Kidney glomerular epithelial cell (primary cell): Measurements from ENCODE around the gene KIF14.
"Not testable (repeated sequence)": the region's sequence is repeated elsewhere in the genome, so short reads cannot be mapped to it uniquely, and the experiment has no call there.

Source experiments
- DNase-seq: peaks from one replicate; lab custom pipeline; 2025; lab: John Stamatoyannopoulos, UW

The KIF14 gene

DNA sequence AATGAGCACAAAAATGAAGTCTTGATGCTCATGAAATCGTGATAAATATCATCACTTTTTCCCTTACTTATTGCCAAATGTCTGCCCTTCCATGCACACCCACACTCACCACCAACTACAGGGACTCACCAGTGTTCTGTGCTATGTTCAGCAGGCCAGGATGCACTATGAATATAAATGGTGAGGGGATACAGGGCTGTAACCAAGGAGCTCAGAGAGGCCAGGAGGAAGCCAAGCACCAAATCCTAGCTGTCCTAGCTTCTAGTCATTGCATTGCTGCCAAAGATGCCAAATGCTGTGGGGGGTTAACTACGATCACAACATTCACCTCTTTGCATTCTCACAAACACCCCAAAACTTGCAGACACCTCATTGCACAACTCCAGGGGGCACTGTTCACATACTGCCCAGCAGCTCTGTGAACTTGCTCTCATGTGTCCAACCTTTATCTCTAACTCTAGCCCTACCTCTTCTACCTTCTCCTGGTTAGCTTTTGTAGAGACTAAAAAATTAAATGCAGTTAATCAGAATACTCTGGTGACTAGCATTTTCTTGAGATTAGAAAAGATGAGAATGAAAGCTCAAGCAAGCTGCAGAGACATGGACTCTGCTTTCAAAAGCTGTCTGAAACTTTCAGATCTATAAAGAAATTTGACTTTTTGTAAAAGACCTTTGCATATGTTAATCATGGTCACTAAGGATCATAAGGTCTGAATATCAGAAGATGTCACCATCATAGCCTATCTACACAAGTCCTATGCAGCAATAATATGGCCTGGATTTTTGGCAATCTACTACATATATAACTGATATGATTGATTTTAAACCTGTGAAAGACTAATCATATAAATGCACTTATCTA lies 13.9 kb upstream of the KIF14 start:
- DNase-seq, result no peak

DNA sequence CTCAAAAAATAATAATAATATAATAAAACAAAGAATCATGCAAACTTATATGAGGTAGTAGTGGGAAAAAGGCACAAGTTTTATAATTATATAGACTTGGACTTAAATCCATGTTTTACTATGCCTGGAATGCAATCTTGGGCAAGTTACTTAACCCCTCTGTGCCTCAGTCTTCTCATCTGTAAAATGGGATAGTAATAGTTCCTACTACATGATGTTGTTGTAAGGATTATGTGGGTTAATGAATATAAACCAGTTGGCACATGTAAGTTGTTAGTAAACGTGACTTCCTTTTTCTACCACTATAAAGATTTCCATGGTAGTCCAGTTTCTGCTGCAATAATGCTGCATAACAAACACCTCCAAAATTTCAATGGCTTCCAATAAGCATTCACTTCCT lies 10.8 kb upstream of the KIF14 start:
- no peak for DNase-seq

DNA sequence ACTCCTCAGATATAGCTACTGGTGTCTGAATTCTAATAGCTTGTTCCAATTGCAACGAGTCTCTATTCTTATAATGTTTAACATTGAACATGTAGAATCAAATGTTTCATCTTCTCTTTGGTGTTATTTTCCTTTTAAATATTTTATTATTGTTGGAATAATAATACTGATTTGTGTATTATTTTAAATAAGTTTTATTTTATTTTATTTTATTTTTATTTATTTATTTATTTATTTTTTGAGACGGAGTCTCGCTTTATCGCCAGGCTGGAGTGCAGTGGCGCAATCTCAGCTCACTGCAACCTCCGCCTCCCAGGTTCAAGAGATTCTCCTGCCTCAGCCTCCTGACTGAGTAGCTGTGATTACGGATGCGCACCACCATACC lies 10.0 kb upstream of the KIF14 start:
- not testable (repeated sequence) for DNase-seq

DNA sequence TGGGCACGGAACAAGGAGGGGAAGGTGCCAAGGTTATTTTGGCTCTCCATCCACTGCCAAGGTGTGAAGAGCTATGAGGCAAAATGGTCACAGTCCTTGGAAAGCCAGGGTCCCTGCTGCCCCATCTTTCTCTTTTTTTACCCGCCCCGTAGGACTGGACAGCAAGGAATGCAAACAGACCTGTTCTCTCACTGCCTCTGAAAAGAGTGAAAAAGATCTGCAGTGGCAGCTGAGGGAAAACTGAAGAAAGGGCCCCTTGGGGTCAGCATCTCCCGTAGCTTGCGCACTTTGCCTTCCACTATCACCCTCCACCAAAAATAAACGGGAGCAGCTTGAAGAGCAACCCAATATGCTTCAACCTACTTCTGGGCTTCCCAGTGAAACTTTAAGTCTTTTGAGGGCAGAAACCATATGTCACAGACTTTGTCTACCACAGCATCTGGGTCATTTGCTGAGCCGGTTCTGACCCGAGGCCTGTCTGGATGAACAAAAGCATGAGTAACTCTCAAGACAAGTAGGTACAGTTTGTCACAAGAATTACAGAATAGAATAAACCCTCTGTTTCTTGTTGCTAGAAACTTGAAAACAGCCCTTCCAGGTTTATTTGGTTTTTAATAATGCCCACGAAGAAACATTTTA lies 9.4 kb upstream of the KIF14 start:
- DNase-seq, result no peak

DNA sequence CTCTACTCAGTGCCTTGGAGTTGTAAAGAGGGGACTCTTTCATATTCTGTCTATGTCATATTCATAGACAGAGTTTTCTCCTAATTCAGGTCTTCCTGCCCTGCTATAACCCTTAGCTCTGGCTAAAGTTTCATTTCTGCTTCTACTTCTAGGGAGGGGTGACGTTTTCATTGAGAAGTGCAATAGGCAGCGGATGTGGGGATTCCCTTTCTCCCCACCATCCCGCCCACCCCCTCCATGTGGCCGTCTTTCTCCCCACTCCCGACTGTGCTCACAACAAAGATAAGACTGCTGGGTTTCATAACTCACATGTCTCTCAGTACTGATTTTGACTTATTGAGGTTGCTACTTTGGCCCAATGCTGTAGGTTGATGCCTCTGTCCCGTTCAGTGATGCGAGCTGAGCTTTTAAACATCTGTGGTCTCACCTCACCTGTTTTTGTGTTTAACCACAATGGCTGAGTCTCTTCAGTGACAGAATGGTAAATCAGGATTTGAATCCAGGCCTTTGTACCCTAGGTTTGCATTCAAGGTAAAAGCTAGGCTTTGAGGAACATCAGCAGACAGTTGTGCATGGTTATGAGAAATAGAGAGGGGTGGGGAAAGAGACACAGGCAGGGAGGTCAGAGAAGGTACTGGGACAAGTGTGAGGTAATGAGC lies 7.8 kb upstream of the KIF14 start:
- no peak for DNase-seq

DNA sequence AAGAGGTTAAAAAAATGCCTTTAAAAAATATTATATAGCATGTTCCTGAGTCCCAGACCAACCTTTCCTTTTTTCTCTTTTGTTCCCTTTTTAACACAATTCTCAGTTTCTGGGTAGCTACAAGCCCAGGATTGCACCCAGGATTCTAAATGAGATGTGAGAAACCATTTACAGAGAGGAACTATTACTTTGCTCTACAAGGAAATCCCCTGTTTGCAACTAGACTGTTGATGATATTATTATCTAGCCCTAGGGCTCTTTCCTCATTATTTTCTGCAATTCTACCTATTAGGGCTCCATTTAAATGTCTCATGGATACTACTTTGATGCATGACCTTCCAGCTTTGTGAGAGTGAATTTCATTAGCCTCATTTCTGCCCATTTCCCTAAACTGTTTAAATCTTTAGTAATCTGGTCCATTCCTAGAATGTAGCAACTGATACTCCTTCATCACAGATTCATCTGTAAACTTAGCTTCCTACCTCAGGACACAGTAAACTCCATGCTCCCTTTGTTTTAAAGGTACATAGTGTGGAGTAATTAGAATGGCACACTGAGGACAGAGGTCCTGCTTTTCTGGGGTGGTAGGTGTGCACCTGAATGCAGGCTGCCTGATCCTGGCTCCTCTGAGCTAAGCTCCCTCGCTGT lies 7.1 kb upstream of the KIF14 start:
- no peak for DNase-seq

DNA sequence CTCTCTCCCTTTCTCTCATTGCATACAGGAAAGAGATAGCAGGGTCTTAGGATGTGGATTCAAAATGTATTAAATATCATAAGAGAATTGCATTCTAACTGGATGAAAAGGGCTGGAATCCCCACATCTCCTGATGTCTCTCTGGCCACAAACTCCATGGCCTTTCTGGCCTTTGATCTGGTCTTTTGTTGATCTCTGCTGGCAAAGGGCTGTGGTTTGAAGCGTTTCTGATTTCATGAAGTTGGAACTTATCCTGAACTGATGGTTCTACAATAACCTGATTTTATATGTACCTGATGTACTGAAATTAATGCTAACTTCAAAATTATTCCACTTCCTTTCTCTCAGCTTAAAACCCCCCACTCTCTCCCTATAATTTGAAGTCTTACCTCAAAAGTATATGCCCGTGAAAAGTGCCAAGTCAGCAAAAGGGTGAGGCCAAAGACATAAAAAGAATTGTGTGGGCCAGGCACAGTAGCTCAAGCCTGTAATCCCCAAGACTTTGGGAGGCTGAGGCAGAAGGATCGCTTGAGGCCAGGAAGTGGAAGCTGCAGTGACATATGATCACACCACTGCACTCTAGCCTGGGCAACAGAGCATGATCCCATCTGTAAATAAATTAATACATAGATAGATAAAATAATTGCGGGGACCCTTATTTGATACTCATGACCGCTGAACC lies 6.4 kb upstream of the KIF14 start:
- DNase-seq, result no peak

DNA sequence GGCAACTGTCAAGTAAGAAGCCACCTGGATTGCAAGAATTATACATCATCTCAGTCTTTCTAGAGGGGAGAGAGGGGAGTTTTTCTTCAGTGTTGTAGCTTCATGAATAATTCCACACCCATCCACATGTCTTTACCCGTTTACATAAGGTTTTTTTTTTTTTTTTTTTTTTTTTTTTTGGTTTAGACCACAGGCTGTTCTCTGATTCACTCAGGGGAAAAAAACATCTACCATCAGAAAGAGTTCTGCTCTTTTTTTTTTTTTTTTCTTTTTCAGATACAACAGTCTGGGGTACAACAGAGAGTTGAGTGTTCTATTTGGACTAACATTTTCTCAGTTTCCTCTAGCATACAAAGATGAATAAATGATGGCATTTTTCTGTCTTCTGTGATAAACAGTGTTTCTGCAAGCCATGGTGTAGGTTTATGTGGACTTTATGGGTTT lies 4.9 kb upstream of the KIF14 start:
- DNase-seq, result no peak

DNA sequence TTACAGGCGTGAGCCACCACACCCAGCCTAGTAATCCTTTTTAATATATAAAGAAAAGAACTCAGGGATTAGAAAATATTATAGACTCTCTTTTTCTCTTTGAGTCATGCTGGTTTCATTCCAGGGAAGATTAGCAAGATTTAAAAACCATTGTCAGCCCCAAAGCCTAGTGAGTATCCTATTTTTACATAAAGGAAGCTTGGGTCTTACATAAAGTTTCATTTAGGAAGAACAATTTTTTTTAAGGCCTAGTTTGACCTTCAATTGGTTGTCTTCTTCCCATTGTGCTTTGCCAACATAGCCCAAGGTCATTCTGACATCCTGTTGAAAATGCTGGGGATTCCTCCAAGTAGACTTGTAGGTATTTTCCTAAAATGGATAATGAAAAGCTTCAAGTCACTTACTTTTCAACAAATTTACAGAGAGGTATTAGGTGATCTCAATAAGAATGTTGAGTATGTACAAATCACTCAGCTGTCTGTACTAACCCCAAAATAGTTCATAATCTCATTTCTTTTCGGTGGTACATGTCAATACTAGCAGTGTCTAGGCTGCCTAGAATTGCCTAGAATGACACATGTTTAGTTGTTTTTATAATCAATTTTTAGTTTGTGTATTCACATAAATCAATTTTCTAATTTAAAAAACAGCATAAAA lies 4.3 kb upstream of the KIF14 start:
- DNase-seq, result no peak

DNA sequence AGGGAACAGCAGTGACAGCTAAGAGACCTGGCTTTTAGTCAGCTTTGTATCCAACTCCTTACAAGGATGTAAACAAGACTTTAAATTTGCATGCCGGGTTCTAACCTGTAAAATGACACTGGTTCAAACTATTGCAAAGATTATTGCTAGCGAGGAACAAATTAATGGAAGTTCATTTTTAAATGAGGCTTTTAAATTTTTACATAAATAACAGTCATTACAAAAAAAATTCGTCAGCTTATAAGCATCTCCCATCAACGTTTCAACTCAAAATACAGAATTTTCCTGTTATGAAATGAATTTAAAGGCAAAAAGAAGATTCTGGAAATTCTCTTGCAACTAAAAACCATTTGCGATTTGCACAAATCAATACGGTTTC lies 668 bp downstream of the KIF14 start:
- no peak for DNase-seq

DNA sequence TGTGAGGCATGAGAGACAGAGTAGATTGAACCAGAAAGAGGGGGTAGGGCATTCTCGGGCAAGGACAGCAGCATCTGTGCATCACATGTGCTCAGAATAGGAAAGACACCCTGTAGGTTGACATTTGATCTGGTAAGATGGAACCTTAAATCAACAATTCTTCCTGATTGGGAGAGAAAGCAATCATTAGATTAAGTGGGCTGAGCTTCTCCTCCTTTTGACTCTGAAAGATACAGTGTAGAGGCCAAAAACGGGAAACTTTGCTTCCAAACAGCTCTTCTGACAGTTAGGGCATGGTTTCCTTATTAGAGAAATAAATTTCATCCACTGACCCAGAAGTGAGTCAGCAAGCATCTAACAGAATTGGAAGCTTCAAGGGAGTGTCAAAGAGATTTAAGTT lies 9.7 kb downstream of the KIF14 start:
- no peak for DNase-seq

DNA sequence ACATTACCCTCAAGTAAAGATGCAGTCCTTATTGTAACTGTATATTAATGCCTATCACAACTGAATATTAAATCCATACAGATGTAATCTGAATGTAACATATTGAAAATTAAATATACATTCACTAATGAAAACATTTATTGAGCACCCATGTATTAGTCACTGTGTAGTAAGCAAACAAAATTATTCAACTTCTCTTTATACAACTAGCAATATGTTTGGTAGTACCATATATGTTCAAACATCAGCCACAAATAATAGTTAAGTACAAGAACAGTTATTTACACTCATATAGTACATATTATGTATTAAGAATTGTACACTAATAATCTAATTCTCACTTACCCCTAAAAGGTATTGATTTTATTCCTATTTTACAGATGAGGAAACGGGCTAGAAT lies 17.9 kb downstream of the KIF14 start:
- no peak for DNase-seq

DNA sequence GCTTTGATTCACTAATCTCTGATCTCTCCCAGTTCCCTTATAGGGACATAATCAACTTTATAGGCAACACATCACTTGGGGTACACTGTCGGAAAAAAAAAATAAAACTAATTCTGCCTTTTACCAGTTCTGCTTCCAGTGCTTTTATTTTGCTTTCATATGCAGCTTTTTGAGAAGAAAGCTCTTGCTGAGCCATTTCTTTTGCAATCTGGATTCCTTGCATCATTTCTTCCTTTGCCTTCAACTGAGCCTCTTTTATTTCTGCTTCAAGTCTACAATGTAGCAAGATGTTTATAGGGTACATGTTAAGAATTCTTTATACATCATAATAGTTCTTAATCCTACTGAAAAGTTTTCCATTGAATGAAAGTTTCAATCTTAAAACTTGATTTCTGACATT lies 30.6 kb downstream of the KIF14 start:
- no peak for DNase-seq

DNA sequence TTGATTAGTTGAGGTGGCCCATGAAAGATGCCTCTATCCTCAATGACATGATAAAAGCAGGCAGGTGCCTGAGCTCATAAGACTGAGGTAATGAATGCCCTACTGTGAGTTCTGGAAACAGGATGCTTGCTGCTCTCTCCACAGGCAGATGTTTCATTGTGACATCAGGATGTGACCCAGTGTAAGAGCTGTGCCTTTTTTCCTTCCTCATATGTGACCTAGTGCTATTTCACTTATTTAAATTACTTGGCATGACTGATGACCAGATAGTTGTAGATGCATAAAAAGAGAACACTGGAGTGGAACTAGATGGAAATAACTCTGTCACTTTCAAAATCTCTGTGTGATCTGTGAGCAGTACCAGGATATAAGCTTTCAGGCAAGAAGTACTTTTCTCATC lies 31.9 kb downstream of the KIF14 start:
- DNase-seq, result no peak

DNA sequence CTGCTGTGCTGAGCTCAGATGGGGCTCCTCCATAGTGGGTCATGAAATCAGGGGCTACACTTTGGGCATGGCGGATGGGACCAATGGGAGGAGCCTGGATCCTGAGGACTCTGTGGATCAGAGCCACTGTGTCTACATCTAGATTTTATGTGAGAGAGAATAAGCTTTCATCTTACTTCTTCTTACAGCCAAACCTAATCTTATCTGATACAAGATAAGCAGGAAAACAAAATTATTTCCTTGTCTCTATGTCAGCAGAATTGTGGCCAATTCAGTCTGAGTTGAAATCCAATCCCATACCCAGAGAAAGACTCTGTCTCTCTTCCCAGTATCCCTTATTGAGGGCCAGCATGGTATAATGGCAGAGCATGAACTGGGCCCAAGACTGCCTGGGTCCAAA lies 56.2 kb downstream of the KIF14 start:
- no peak for DNase-seq

DNA sequence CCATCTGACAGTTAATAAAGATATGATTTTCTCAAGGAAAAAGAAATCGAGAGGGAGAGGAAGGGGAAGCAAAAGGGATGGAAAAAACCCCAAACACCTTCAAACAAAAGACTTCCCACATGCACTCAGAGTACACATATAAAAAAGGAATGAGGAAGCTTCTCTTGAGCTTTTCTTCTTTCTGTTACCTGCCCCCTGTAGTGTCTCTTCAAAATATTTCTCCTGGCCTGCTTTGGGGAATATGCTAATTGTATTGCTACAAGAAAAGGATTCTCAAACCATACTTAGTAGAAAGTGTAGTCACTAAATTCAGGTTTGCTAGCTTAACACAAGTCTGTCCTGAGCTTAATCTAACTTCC lies 58.7 kb downstream of the KIF14 start:
- DNase-seq, result no peak

DNA sequence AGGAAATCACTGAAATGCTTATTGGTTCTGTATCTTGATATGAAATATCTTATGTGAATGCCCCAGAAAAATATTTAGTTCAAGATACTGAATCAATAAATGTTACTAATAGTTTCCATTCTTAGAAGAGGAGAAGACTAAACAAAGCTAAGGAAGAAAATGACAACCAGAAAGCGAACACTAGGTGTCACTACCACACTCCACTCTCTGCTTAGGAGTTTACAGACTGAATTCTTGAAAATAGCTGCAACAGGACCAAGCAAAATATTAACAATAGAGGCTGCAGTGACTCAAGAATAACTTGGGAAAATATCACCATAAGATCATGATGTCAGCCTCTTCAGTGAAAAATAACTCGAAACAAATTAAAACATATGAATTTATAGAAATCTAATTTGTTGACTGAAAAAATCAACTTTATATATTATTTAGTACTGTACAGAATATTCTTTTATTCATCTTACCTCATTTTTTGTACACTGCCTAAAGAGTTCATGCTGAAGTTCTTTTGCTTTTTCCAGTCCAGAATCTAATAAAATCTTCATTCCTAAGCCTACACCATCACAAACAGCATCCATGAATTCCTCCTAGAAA lies 61.6 kb downstream of the KIF14 start:
- peak; percentile 71 for DNase-seq

DNA sequence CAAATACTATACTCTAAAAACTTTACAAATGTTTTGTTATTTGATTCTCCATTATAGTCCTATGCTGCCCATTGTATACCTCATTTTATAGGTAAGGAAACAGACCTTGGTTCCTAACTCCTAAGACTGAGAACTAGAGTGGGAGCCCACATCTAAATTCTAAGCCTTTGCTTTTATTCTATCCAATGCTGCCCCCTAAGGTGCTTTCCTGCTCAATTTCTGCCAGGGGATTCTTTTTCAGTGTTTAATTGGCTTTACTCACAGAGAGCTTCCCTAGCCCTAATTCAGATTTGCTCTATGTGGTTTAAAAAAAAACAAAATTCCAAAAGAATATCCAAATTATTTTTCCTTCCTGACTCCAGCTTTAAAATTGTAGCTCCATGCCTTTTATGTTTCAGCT lies 64.5 kb downstream of the KIF14 start:
- DNase-seq, result no peak

DNA sequence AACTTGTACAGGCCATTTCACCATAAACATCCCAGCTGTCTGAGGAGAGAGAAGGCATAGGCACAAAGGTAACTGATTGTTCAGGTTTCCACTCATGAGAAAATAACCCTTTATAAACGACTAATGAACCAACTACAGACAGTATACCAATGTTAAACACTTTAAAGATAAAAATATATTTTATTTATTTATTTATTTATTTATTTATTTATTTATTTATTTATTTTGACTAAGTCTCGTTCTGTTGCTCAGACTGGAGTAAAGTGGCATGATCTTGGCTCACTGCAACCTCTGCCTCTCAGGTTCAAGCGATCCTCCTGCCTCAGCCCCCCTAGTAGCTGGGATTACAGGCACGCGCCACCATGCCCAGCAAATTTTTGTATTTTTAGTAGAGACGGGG lies 67.8 kb downstream of the KIF14 start:
- DNase-seq, result not testable (repeated sequence)

DNA sequence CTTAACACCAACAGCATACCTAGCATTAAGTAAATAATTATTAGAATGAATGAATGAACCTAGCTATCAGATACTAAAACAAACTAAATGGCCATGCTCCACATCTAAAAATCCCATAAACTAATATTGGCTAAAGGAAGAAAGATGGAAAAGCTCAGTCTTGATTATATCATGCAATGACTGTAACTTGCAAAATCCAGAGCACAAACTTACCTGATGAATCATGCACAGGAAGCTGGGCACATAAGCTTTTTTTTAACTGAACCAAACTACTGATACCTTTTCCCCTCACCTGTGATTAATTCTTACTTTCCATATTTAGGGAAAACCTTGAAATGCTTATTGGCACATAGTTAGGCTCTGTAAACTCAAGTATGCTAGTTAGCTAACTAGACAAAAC lies 70.2 kb downstream of the KIF14 start:
- DNase-seq, result no peak

DNA sequence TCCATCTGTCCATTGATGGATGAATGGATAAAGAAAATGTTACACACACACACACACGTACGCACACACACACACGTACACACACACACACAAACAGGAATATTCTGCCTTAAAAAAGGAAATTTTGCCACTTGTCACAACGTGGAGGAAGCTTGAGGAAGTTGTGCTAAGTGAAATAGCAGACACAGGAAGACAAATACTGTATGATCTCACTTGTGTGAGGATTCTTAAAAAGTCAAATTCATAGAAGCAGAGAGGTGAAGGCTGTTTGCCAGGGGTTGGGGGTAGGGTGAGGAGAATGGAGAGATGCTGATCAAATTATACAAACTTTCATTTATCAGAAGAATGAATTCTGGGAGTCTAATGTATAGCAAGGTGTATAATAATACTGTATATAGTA lies 73.2 kb downstream of the KIF14 start:
- DNase-seq, result no peak
